HG02938 (cell line): ENCODE measurements around the gene ZNF883.
"Not testable (repeated sequence)": the region's sequence is repeated elsewhere in the genome, so short reads cannot be mapped to it uniquely, and the experiment has no call there.

Experiments used
- ATAC-seq: cut with Tn5 transposase; IDR thresholded peaks from one replicate; pipeline ENCODE4 v1.9.1; 2021; ENCODE audit warnings: mild to moderate bottlenecking, moderate library complexity; ENCODE audit not compliant: unreplicated experiment

Gene ZNF883

DNA sequence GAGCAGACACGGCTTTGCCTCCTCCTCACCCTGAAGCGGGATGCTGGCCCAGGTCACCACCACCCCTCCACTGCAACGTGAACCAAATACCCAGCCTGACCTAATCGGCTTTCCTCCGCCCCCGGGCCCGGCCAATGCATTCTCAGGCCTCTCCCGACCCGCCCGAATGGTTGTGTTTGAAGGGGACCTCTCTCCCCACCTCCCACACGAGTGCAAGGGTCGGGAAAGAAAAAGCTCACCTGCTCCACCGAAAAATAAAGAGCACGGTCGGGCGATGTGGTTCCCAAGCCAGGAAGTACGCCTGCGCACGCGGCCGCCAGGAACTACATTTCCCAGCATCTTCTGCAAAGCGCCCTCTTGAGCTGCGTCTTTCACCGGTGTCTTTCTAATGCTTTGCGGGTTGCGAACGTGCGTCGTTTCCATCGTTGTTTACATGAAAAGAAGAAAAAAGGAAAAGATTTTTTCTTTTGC is at the start of gene ZNF883:
ZNF883 (minus strand) TSS at position 282 of the 471 bp plus-strand sequence.
- ATAC-seq, result no peak

- not testable (repeated sequence) for ATAC-seq
These were observed 49.3 kb upstream of the ZNF883 start for GRCh38 chr9:113061072-113061850.

DNA sequence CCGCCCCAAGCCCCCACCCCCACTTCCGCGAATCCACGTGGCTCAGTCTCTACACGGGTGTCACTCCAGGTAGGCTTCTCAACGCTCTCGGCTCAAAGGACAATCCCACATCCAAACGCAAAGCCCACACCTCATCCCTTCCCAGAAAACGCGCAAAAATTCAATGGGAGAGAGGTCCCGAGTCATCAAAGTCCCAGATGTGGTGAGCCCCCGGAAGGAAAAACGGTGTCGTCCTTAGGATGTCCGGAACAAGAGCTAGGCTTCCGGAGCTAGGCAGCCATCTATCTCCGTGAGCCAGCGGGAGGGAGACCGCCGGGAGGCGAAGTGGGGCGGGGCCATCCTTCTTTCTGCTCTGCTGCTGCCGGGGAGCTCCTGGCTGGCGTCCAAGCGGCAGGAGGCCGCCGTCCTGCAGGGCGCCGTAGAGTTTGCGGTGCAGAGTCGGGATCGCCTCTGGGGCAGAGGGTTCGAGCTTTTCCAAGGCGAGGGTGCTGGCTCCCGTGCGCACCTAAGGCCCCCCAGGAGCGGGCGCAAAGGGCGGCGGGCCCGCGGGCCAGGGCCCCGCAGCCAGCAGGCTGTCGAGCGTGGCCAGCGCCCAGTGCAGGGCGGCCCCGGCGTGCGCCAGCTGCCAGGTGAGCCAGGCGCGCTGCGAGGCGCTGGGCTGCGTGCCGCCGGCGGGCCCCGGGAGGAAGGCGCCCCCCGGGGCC is 47.7 kb upstream of the ZNF883 start:
- not testable (repeated sequence) for ATAC-seq

- no peak for ATAC-seq
These were observed 45.2 kb upstream of the ZNF883 start for GRCh38 chr9:113057193-113057592.

DNA sequence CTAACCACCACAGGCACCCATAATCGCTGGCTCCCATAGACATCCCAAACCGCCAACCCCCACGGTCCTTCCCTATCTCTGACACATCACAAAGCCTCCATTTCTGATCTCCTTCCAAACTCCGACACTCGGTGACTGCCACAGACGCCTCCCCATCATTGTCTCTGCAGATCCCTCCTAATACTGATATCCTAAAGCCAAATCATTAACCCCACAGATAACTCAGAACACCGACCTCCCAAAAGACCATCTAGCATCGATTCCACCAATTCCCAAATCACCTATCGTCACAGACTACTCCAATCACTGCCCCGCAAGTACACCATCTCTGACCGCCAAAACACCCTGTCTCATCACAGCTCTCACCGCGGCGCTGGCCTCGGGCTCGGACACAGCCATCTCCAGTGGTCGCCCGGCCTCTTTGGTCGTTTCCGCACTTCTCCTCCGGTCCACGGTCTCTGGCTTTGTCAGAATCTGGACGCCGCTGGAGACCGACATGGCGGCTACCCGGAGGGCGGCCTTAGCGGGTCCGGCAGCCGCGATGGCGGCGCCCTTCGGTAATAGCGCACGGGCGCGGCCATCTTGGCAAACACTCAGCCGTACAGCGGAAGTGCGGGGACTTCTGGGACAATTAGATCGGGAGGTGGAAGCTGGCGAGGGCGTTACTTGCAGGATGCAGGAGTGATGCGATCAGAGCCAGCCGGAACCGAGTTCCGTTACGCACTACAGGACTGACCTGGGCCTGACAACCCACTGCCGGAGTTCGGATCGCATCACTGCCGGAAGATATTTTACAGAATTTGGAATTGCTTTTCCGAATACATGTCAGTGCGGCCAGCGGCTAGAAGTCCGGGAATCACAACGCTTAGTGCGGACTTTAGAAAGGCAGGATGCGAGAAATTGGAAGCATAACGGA is 44.5 kb upstream of the ZNF883 start, which contains the start of gene ZFP37:
ZFP37 (minus strand) TSS at position 534 of the 916 bp plus-strand sequence; CDS start at position 498, 36 bp downstream.
- peak; percentile 91 for ATAC-seq

- no peak for ATAC-seq
These were observed 31.1 kb upstream of the ZNF883 start for GRCh38 chr9:113042884-113043657.

DNA sequence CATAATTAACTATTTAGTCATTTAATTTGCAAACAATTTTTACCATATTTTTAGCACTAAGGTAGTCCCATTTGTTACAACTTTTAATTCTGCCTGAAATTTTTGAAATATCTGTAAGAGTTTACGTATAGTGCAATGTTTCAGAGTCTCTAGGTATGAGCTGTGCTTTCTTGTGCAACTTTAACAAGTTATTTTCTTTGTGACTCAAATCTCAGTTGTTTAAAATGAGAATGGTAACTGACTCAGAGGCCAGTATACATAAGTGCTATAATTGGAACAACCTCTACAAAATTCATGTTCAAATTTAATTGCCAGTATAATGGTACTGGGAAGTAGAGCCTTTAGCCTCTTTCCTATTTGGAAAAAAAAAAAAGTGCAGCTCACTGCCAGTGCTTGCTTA is 14.2 kb upstream of the ZNF883 start:
- ATAC-seq, result no peak

DNA sequence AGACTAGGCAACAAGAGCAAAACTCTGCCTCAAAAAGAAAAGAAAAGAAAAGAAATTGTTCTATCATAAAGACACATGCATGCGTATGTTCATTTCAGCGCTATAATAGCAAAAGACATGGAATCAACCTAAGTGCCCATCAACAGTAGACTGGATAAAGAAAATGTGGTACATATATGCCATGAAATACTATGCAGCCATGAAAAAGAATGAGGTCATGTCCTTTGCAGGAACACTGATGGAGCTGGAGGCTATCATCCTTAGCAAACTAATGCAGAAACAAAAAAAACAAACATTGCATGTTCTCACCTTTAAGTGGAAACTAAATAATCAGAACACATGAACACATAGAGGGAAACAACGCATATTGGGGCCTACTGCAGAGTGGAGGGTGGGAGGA is 6.3 kb upstream of the ZNF883 start:
- ATAC-seq, result no peak

DNA sequence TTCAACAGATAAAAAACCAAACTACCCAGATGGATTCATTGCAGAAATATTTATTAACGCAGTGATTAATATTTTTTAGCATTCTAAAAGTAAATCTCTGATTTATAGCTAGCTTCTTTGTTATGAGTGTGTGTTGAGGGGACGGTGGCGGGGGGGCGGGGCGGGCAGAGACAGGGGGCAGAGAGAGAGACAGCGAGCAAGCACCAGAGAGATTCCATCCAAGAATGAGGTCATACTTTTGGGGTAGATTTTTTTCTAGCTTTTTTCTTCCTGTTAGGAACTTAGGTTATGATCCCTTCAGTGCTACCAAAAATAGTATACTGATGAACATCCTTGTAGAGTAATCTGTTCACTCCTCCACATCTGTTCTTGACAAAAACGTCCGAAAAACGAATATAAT is 500 bp upstream of the ZNF883 start:
- ATAC-seq, result no peak

- ATAC-seq, result no peak
These were observed 6.2 kb downstream of the ZNF883 start for GRCh38 chr9:113005777-113006176.

DNA sequence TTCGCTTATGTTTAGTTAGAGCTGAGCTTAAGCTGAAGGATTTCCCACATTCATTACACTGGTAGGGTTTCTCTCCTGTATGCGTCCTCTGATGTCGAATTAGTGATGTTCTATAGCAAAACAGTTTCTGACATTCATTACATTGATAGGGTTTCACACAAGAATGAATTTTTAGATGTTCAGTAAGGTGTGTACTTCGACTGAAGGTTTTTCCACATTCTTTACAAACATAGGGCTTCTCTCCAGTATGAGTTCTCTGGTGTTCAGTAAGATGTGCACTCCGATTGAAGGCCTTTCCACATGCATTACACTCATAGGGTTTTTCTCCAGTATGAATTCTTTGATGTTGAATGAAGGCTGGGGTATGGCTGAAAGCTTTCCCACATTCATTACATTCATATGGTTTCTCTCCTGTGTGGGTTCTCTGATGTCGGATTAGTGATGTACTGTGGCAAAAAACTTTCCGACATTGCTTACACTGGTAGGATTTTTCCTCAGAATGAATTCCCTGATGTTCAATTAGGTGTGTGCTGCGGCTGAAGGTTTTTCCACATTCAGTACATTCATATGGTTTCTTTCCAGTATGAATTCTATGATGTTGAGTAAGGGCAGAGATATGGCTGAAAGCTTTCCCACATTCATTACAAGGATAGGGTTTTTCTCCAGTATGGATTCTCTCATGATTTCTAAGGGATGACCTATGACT is 14.6 kb downstream of the ZNF883 start:
- no peak for ATAC-seq

DNA sequence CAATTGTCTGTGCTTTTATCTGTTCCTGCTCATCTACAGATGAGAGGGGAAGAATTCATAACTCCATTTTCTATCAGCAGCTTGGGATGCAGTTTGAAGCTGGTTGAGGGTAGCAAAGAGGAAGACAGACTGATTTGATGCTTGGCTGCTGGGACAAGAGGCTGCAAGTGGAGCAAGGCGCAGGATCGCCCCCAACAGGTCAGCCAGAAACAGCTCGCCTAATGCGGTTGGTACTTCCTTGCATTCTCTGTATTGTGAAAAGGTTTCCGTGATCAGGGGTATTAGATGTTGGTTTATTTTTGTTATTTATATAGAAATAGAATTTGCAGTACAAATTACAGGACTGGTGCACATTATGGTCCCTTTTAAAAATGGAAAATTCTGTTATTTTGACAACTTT is 40.6 kb downstream of the ZNF883 start:
- no peak for ATAC-seq

- ATAC-seq, result no peak
These were observed 41.1 kb downstream of the ZNF883 start for GRCh38 chr9:112970939-112971338.

DNA sequence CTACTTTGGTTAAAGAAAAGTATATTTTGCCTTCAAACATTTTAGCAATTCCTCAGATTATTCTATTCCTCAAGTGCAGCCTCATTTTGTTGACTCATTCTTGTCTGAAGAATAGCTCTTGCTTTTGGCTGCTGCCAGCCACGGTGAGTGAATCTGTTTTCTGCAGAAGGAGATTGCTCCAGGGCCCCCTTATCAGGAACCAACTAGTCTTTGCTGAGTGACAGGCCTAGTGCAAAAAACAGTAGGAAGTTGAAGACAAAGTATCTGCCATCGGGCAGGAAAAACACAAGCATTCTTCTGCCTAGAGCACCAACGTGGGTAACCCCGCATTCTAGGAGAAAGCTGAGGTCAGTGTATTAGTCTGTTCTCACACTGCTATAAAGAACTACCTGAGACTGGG is 42.3 kb downstream of the ZNF883 start:
- ATAC-seq, result no peak

GRCh38 chr9:112955550-112955949 is 56.4 kb downstream of the ZNF883 start:
- no peak for ATAC-seq

DNA sequence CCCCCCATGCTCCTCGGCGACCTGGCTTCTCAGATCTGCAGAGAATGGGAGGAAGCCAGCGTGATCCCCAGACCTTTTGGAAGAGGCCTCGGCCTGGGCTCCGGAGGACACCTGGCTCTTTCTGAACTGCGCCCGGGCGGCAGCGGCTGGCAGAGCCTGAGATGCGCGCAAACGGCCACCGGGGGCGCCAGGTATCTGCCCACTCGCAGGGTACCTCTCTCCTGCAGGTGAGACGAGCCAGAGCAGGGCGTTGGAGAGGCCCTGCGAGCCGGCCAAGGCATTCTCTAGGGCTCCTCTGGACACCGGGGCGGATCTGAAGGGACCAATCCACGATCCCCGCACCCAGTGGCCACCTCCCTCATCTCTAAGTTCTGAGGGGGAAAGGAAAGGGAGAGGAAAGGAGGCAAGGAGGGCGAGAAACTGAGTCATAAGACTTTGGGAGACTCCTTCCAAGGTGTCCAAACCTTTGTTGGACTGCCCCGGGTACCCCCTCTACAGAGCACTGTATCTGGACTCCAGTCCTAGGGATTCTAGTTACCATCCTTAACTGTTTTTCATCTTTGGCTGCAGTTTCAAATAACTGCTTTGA is 66.3 kb downstream of the ZNF883 start:
- no peak for ATAC-seq

DNA sequence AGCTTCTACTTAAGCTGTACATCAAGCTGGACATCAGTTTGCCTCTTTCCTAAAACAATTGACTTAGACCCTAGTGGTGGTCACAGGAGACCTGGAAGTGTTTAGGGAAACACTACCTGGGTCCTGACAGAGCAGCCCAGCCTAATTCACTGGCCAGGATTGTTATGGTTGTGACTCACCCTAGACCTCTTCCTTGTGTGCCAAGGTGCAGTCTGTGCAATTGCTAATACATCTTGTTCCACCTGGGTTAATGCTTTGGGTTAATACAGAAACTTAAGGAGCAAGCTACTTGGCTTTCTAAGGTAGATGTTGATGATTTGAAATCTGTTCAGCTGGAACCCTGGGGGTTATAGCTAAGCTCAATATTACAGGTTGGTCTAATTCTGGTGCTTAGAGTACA is 72.6 kb downstream of the ZNF883 start:
- no peak for ATAC-seq

- ATAC-seq, result no peak
These were observed 78.3 kb downstream of the ZNF883 start for GRCh38 chr9:112933696-112934095.

- no peak for ATAC-seq
These were observed 86.8 kb downstream of the ZNF883 start for GRCh38 chr9:112925058-112925641.
